Measurements from ENCODE around the gene ELP4.
"Not testable (repeated sequence)": the region's sequence is repeated elsewhere in the genome, so short reads cannot be mapped to it uniquely, and the experiment has no call there.

ELP4 gene

DNA sequence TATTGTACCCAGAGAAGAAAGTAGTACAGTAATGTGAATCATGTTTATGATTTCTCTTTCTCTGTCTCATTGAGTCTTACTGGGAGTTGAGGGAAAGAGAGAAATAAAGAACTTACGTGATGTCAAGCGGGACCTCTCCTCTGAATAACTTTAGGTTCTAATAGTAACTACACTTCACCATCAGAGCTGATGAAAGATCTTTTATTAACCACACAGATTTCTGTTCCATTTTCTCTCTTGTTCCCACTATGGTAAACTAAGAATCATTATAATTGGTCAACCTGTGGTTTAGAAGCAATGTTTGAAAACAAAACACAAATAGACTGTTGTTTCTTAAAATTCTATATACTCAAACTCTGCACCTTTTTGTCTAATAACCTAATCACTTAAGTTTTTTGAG, 142.3 kb downstream of the ELP4 start:
- TF ChIP-seq POU2F2 (IDR thresholded peaks at IDR 0.05; ENCODE audit: low read depth, low read length) (no peak), POLR2AphosphoS5 (IDR thresholded peaks at IDR 0.05; ENCODE audit: low read depth, low read length) (no peak), SPI1 (IDR thresholded peaks at IDR 0.05; ENCODE audit: low read depth, low read length) (no peak), PAX5 (IDR thresholded peaks at IDR 0.05; ENCODE audit: insufficient read depth, low read length, severe bottlenecking) (no peak), POLR2A (IDR thresholded peaks at IDR 0.05; ENCODE audit: low read depth, low read length) (no peak), TAF1 (IDR thresholded peaks at IDR 0.05; ENCODE audit: low read depth, low read length) (no peak)
- FAIRE-seq (no peak), DNase-seq (ENCODE audit: insufficient read length, low spot score) (no peak)

DNA sequence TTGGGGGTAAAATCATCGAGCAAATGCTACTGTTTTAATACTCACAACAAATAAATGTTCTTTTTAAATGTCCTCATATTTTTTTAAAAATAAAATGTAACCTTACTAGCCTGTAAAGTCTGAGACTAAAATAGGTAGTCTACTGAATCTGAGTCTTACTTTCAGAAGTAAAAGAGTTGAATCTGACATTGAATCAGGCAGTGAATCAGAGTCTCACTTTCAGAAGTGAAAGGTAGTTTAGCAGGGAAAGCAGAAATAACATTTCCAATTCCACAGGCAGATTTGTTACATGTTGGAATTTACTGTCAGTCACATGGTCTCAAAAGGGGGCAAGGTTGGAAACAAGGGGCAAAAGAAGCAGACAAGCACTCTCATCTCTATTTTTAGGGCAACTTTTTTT, 143.0 kb downstream of the ELP4 start:
- FAIRE-seq, result peak; percentile 68
- TF ChIP-seq PAX5 (IDR thresholded peaks at IDR 0.05; ENCODE audit: insufficient read depth, low read length, severe bottlenecking) (no peak), POLR2A (IDR thresholded peaks at IDR 0.05; ENCODE audit: low read depth, low read length) (no peak), POU2F2 (IDR thresholded peaks at IDR 0.05; ENCODE audit: low read depth, low read length) (no peak), SPI1 (IDR thresholded peaks at IDR 0.05; ENCODE audit: low read depth, low read length) (no peak), TAF1 (IDR thresholded peaks at IDR 0.05; ENCODE audit: low read depth, low read length) (no peak), POLR2AphosphoS5 (IDR thresholded peaks at IDR 0.05; ENCODE audit: low read depth, low read length) (no peak)

DNA sequence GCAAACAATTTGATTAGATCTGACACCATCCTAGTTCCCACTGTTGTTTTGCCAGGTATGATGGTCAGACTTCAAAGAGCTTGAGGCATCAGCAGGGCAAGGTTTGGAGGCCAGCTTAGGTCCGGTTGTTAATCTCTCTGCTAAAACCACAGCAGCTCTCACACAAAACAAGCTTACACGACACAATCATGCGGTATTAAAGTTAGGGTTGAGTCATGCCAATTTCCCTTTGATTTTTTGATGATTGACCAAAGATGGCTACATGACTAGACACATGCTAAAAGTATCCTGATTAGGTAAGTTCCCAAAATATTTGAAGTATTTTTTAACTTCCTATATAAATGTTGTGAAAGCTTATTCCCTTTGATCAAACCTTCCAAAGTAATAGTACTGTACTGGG, 145.9 kb downstream of the ELP4 start:
- FAIRE-seq (peak; percentile 5), DNase-seq (ENCODE audit: insufficient read length, low spot score) (no peak)
- TF ChIP-seq PAX5 (IDR thresholded peaks at IDR 0.05; ENCODE audit: insufficient read depth, low read length, severe bottlenecking), result no peak
- TF ChIP-seq SPI1 (IDR thresholded peaks at IDR 0.05; ENCODE audit: low read depth, low read length), result no peak
- TF ChIP-seq POLR2A (IDR thresholded peaks at IDR 0.05; ENCODE audit: low read depth, low read length), result no peak
- TF ChIP-seq TAF1 (IDR thresholded peaks at IDR 0.05; ENCODE audit: low read depth, low read length), result no peak
- TF ChIP-seq POLR2AphosphoS5 (IDR thresholded peaks at IDR 0.05; ENCODE audit: low read depth, low read length), result no peak
- no peak for TF ChIP-seq POU2F2 (IDR thresholded peaks at IDR 0.05; ENCODE audit: low read depth, low read length)

More for the DNA sequence above, 143.0 kb downstream of the ELP4 start:
- DNase-seq (ENCODE audit: insufficient read length, low spot score), result no peak

DNA sequence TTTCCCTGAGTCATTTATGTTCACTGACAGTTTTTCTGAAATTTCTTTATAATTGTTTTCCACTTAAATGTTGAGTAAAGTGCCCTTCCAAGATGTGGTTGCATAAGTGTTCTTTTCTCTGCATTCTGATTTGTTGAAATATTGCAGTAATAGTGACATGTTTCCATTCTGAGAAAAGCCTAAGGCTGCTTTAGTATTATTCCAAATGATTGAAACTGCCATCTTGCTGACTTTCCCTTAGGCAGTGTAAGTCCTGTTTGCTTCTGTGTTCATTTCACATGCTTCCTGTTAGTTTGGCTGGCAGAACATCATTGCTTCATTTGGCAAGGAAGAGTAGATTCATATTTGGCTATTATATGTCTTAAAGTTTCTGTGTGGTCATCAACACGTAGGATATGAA, 146.5 kb downstream of the ELP4 start:
- TF ChIP-seq POLR2A (IDR thresholded peaks at IDR 0.05; ENCODE audit: low read depth, low read length) (no peak), TAF1 (IDR thresholded peaks at IDR 0.05; ENCODE audit: low read depth, low read length) (no peak), POLR2AphosphoS5 (IDR thresholded peaks at IDR 0.05; ENCODE audit: low read depth, low read length) (no peak), POU2F2 (IDR thresholded peaks at IDR 0.05; ENCODE audit: low read depth, low read length) (no peak), SPI1 (IDR thresholded peaks at IDR 0.05; ENCODE audit: low read depth, low read length) (no peak), PAX5 (IDR thresholded peaks at IDR 0.05; ENCODE audit: insufficient read depth, low read length, severe bottlenecking) (no peak)
- no peak for DNase-seq (ENCODE audit: insufficient read length, low spot score)
- FAIRE-seq, result no peak

DNA sequence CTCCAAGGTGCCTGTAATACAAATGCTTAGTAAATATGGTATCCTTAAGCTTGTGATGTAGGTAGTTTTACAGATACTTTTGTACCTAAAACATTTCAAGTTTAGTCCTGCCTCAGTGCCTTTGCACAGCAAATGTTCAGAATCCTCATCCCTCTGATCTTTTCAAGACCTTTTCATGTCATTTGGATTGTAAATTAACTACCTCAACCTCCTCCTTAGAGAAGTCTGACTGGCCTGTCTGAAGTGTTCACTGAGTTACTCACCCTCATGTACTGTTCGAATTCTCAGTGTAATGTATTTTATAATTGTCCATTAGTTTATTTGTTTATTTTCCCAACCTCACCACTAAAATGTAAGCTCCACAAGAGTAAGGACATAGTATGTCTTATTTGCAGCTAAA, 147.5 kb downstream of the ELP4 start:
- TF ChIP-seq SPI1 (IDR thresholded peaks at IDR 0.05; ENCODE audit: low read depth, low read length) (no peak), POLR2AphosphoS5 (IDR thresholded peaks at IDR 0.05; ENCODE audit: low read depth, low read length) (no peak), POLR2A (IDR thresholded peaks at IDR 0.05; ENCODE audit: low read depth, low read length) (no peak), TAF1 (IDR thresholded peaks at IDR 0.05; ENCODE audit: low read depth, low read length) (no peak), PAX5 (IDR thresholded peaks at IDR 0.05; ENCODE audit: insufficient read depth, low read length, severe bottlenecking) (no peak), POU2F2 (IDR thresholded peaks at IDR 0.05; ENCODE audit: low read depth, low read length) (no peak)
- FAIRE-seq (no peak), DNase-seq (ENCODE audit: insufficient read length, low spot score) (no peak)

DNA sequence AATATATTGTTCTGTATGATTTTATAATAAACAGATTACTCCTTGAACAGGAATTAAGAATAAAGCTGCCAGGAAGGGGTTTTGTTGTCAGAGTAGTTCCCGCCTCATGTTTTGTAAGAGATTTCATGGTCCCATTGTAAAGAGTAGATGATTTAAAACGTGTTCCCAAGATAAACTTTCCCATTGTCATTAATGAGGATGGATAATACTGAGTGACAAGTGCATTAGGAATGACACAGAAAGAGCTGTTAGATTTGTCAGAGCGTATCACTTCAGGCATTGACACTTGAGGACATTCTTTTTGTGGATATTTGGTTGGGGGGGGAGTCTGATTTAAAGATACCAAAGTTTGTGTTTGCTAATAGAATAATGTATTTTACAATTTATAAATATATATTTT, 154.6 kb downstream of the ELP4 start:
- no peak for TF ChIP-seq POLR2AphosphoS5 (IDR thresholded peaks at IDR 0.05; ENCODE audit: low read depth, low read length)
- no peak for TF ChIP-seq SPI1 (IDR thresholded peaks at IDR 0.05; ENCODE audit: low read depth, low read length)
- TF ChIP-seq POLR2A (IDR thresholded peaks at IDR 0.05; ENCODE audit: low read depth, low read length), result no peak
- TF ChIP-seq PAX5 (IDR thresholded peaks at IDR 0.05; ENCODE audit: insufficient read depth, low read length, severe bottlenecking), result no peak
- TF ChIP-seq TAF1 (IDR thresholded peaks at IDR 0.05; ENCODE audit: low read depth, low read length), result no peak
- no peak for TF ChIP-seq POU2F2 (IDR thresholded peaks at IDR 0.05; ENCODE audit: low read depth, low read length)
- no peak for DNase-seq (ENCODE audit: insufficient read length, low spot score)
- no peak for FAIRE-seq

DNA sequence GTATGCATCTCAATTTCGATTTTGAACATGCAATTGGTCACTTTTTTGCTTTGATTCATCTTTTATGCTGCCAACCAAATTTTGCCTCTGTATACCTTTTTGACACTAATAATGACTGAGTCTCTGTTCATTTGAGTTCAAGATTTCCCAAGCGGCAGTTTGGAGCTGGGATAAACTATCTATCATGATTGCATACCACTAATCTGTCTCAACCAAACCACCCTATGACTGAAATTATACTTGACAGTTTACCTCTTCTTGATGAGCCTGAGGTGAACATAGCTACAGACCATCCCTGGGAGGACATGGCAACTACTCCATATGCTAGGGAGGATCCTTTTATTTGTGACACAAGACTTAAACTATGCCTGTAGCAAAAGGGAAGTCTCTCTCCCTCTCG, 155.4 kb downstream of the ELP4 start:
- no peak for DNase-seq (ENCODE audit: insufficient read length, low spot score)
- no peak for TF ChIP-seq PAX5 (IDR thresholded peaks at IDR 0.05; ENCODE audit: insufficient read depth, low read length, severe bottlenecking)
- no peak for TF ChIP-seq POU2F2 (IDR thresholded peaks at IDR 0.05; ENCODE audit: low read depth, low read length)
- TF ChIP-seq SPI1 (IDR thresholded peaks at IDR 0.05; ENCODE audit: low read depth, low read length), result no peak
- no peak for TF ChIP-seq POLR2A (IDR thresholded peaks at IDR 0.05; ENCODE audit: low read depth, low read length)
- TF ChIP-seq POLR2AphosphoS5 (IDR thresholded peaks at IDR 0.05; ENCODE audit: low read depth, low read length), result no peak
- no peak for TF ChIP-seq TAF1 (IDR thresholded peaks at IDR 0.05; ENCODE audit: low read depth, low read length)
- no peak for FAIRE-seq

DNA sequence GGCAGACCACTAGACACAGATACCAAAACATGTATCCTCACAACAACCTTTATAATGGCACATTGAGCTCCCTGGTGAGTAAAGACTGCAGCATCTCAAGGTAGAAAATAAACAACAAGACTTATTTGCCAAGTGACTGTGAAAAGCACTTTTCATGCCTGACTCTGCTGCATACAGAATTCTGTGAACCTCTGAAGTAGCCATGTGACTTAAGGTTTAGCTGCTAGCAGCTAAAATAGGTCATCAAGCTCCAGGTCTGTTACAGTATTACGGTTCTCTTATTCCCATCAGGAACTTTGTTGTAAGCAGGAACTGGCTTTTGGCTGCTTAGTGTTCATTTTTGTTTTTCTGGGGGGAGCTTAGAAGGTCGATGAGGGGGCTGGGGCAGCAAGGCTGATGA, 162.1 kb downstream of the ELP4 start:
- FAIRE-seq (no peak), DNase-seq (ENCODE audit: insufficient read length, low spot score) (no peak)
- TF ChIP-seq SPI1 (IDR thresholded peaks at IDR 0.05; ENCODE audit: low read depth, low read length), result no peak
- TF ChIP-seq POLR2A (IDR thresholded peaks at IDR 0.05; ENCODE audit: low read depth, low read length), result no peak
- TF ChIP-seq POLR2AphosphoS5 (IDR thresholded peaks at IDR 0.05; ENCODE audit: low read depth, low read length), result no peak
- TF ChIP-seq TAF1 (IDR thresholded peaks at IDR 0.05; ENCODE audit: low read depth, low read length), result no peak
- no peak for TF ChIP-seq POU2F2 (IDR thresholded peaks at IDR 0.05; ENCODE audit: low read depth, low read length)
- no peak for TF ChIP-seq PAX5 (IDR thresholded peaks at IDR 0.05; ENCODE audit: insufficient read depth, low read length, severe bottlenecking)

DNA sequence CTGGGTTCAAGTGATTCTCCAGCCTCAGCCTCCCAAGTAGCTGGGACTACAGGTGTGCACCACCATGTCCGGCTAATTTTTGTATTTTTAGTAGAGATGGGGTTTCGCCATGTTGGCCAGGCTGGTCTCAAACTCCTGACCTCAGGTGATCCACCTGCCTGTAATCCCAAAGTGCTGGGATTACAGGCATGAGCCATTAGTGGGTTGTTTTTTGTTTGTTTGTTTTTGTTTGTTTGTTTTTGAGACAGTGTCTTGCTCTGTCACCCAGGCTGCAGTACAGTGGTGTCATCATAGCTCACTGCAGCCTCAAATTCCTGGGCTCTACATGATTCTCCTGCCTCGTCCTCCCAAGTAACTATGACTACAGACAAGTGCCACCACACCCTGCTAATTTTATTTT, 163.5 kb downstream of the ELP4 start:
- not testable (repeated sequence) for FAIRE-seq

DNA sequence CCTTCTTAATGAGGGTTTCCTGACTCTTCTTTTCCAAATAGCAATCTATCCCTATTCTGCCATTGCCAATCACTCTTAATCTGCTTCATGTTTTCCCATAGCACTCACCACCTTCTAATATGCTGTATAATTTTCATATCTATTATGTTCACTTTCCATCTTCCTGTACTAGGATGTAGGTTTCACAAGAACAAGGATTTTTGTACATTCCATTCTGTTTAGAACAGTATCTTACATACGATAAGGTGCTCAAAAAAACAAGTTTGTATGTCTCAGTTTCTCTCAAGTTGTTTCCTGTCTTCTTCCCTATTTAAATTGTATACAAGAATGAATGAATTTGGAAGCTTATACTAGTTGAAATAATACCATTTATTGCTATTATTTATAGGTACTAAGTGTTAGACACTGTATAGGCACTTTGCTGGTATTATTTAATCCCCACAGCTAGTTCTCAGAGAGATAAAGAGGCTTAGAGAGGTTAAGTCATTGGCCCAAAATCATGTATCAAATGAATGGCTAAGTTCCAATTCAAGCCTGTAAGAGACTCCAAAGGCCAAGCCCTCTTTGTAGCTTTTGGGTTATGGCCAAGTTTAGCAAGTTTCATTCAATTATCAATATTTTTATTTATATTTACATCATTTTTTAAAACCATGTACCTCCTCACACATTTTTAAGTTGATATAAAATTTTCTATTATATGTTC, 166.9 kb downstream of the ELP4 start:
- FAIRE-seq, result no peak
- no peak for DNase-seq (ENCODE audit: insufficient read length, low spot score)
- no peak for TF ChIP-seq POLR2AphosphoS5 (IDR thresholded peaks at IDR 0.05; ENCODE audit: low read depth, low read length)
- no peak for TF ChIP-seq PAX5 (IDR thresholded peaks at IDR 0.05; ENCODE audit: insufficient read depth, low read length, severe bottlenecking)
- TF ChIP-seq SPI1 (IDR thresholded peaks at IDR 0.05; ENCODE audit: low read depth, low read length), result no peak
- TF ChIP-seq POU2F2 (IDR thresholded peaks at IDR 0.05; ENCODE audit: low read depth, low read length), result no peak

More for the DNA sequence above, 163.5 kb downstream of the ELP4 start:
- not testable (repeated sequence) for DNase-seq (ENCODE audit: insufficient read length, low spot score)
